Frontal cortex (tissue), 4 donors: Measurements from ENCODE around the gene TWSG1. TPM values are rescaled to one million over a fixed set of nuclear protein-coding genes. Genes with fewer than 3 reads are reported as not detected.
"Not testable (repeated sequence)": the region's sequence is repeated elsewhere in the genome, so short reads cannot be mapped to it uniquely, and the experiment has no call there.

ENCODE experiments used
- DNase-seq, 2 donors: peaks; one replicate each; pipeline ENCODE4 v3.0.0; 2012; ENCODE audit warnings: low spot score in 2 of 2
- FAIRE-seq: peaks from 2 replicates; lab custom pipeline; 2012; peaks lifted over from hg19 to GRCh38; lab: Jason Lieb, UNC
- total RNA-seq: library from RNA; depleted of rRNA; stranded (reverse); fragments of >200 nt; gene quantifications from one replicate; pipeline ENCODE4 v1.2.3, GENCODE V29; 2014
- donor health status: control.
- donor health status: control.
- donor health status: control.

TWSG1 gene
- total RNA-seq, 1 donor from 2014 or later = 22.0 TPM

DNA sequence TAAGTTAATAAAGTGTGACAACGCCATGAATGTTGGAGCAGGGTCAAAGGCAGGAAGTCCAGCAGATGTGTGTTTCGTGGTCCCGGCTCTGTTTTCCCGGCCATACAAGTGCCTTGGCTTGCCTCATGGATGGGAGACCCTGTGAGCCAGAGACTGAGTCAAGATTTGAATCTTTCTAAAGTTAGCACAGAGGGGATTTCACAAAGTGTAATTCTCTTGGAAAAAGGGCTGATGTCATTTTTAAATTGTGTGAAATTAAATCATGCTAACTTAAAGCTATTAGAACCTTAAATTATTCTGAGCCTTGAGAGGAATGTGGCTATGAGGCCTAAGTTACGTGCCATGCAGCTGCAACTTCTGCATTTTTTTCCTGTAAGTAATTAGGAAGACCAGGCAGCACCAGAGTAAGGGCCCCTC lies 102.5 kb downstream of the TWSG1 start:
- no peak for DNase-seq
- no peak for FAIRE-seq

DNA sequence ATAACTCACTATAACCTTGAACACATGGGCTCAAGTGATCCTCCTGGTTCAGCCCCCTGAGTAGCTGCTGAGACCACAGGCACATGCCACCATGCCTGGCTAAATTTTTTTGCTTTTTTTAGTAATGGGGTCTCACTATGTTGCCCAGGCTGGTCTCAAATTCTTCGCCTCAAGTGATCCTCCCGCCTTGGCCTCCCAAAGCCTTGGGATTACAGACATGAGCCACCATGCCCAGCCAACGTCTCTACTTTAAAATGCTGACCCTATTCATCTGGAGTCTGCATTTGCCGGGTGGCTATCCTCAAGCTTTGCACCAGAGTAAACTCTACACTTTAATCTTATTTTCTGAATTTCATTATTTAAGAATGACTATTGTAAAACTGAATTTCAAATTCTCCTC lies 103.1 kb downstream of the TWSG1 start:
- no peak for FAIRE-seq
- no peak for DNase-seq

- FAIRE-seq (no peak), DNase-seq (no peak)
These were observed 106.5 kb downstream of the TWSG1 start for GRCh38 chr18:9441061-9441460.

- no peak for DNase-seq
- no peak for FAIRE-seq
These were observed 110.0 kb downstream of the TWSG1 start for GRCh38 chr18:9444549-9444948.

- DNase-seq = no peak
- FAIRE-seq = no peak
These were observed 112.3 kb downstream of the TWSG1 start for GRCh38 chr18:9446839-9447238.

GRCh38 chr18:9447334-9447733 lies 112.8 kb downstream of the TWSG1 start:
- DNase-seq (no peak), FAIRE-seq (no peak)

DNA sequence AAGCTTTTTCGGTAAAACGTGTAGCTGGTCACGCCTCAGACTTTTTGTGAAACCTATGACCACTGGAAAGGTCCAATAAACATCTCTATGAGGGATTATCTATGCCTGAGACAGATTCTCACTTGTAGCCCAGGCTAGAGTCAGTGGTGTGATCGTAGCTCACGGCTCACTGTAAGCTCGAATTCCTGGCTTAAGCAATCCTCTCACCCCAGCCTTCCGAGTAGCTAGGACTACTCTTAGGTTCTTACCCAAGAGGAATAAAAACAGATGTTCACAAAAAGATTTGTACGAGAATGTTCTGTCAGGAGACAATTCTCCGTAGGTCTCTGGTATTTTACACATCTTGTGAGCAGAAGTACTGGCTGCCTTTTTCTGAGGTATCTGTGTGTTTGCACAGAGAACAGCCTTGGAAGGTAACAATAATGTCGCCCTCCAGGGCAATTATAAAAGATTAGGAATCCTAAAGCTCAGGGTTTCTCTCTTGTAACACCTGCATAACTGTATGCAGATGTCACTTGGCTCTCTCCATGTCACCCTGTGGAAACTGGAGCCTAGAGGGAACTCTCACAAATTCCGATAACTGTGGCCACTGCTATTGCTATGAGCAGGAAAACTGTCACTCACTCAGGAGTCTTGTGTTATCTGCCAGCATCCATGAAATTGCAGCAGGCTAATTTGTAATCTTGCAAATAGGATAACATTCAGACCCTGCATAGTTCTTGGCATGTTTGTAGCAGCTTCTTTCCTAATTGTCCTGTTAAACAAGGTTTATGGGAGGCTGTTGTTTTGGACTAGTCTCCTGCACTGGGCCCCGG lies 115.2 kb downstream of the TWSG1 start:
- FAIRE-seq = no peak

DNA sequence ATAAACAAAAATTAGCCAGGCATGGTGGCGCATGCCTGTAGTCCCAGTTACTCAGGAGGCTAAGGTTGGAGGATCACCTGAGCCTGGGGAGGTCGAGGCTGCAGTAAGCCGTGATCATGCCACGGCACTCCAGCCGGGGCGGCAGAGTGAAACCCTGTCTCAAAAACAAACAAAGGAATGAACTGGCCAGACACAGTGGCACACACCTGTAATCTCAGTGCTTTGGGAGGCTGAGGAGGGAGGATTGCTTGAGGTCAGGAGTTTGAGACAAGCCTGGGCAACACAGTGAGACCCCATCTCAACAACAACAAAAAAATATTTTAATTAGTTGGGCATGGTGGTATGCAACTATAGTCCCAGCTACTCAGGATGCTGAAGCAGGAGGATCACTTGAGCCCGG lies 116.3 kb downstream of the TWSG1 start:
- not testable (repeated sequence) for FAIRE-seq

More for the DNA sequence above, 115.2 kb downstream of the TWSG1 start:
- no peak for DNase-seq

More for the DNA sequence above, 116.3 kb downstream of the TWSG1 start:
- DNase-seq = not testable (repeated sequence)

Other genes starting within 250 kb of the TWSG1 start
- 85.2 TPM for gene NDUFV2, start 232.1 kb upstream of the TWSG1 start, total RNA-seq
- gene ANKRD12, start 198.0 kb upstream of the TWSG1 start, total RNA-seq = 135 TPM
- gene RALBP1, start 140.7 kb downstream of the TWSG1 start, total RNA-seq = 26.5 TPM